ENCODE measurements around the gene UBE2D1.

UBE2D1 gene

GRCh38 chr10:58334817-58335305, at the start of gene UBE2D1:
TSS of gene UBE2D1 (plus strand) at chr10:58335006. CDS start at chr10:58335202, 196 bp downstream.
- DNase-seq = peak; percentile 90
- Mint-ChIP-seq H3K4me3 (peak within 1 kb of the TSS; percentile 97), H3K4me1 (ENCODE audit: low read depth) (peaks cover 36% of the 10 kb centered on the region), H3K27ac (peak within 1 kb of the TSS; percentile 94), H3K36me3 (ENCODE audit: low read depth) (peaks cover 24% of the 10 kb centered on the region), H3K9me3 (no peaks in the 10 kb centered on the region), H3K27me3 (no peaks in the 10 kb centered on the region)

DNA sequence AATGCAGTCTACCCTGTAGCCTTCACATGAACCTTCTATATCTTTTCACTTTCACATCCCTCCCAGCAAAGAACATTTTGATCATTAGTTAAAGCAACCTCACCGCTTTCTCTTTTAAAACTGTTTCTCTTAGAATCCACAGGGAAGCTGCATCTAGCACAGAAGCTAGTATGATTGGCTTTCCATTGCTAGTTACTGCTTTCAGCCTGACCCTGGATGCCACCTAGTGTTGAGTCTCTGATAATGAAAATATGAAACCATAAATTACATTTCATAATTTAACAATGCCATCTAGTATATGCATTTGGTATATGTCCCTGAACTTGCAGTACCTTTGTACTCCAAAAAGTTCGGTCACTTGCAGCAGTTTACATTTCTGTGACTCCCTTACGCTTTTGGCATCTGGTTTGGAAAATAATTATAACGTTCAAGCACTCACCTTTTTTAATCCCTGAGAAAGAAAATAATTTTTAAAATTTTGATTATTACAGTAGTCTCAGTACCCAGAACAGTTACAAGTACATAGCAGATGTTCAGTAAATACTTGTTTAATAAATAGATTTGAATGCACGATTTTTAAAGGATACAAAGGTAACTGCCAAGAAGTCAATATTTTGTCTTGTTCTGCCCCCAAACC, 43.1 kb upstream of the UBE2D1 start:
- Mint-ChIP-seq H3K4me3 (no peak overlapping the region), H3K36me3 (ENCODE audit: low read depth) (peaks cover 35% of the 10 kb centered on the region), H3K9me3 (no peaks in the 10 kb centered on the region), H3K4me1 (ENCODE audit: low read depth) (peaks cover 4% of the 10 kb centered on the region), H3K27me3 (no peaks in the 10 kb centered on the region), H3K27ac (no peak overlapping the region)
- DNase-seq = no peak

- no peak overlapping the region for H3K27ac Mint-ChIP-seq
- H3K4me1 Mint-ChIP-seq (ENCODE audit: low read depth) = peaks cover 4% of the 10 kb centered on the region
- DNase-seq = no peak
- no peaks in the 10 kb centered on the region for H3K9me3 Mint-ChIP-seq
- no peaks in the 10 kb centered on the region for H3K27me3 Mint-ChIP-seq
- H3K4me3 Mint-ChIP-seq = no peak overlapping the region
- peaks cover 20% of the 10 kb centered on the region for H3K36me3 Mint-ChIP-seq (ENCODE audit: low read depth)
Observed at GRCh38 chr10:58293989-58294388, 40.8 kb upstream of the UBE2D1 start.

GRCh38 chr10:58299580-58299979, 35.2 kb upstream of the UBE2D1 start:
- peak; percentile 48 for DNase-seq
- Mint-ChIP-seq H3K27ac (no peak overlapping the region), H3K4me1 (ENCODE audit: low read depth) (peaks cover 4% of the 10 kb centered on the region), H3K4me3 (no peak overlapping the region), H3K9me3 (no peaks in the 10 kb centered on the region), H3K27me3 (peaks cover 4% of the 10 kb centered on the region), H3K36me3 (ENCODE audit: low read depth) (no peaks in the 10 kb centered on the region)

GRCh38 chr10:58300676-58301075, 34.1 kb upstream of the UBE2D1 start:
- DNase-seq = no peak
- Mint-ChIP-seq H3K27ac (no peak overlapping the region), H3K4me3 (no peak overlapping the region), H3K36me3 (ENCODE audit: low read depth) (no peaks in the 10 kb centered on the region), H3K4me1 (ENCODE audit: low read depth) (peaks cover 4% of the 10 kb centered on the region), H3K27me3 (peaks cover 4% of the 10 kb centered on the region), H3K9me3 (no peaks in the 10 kb centered on the region)

DNA sequence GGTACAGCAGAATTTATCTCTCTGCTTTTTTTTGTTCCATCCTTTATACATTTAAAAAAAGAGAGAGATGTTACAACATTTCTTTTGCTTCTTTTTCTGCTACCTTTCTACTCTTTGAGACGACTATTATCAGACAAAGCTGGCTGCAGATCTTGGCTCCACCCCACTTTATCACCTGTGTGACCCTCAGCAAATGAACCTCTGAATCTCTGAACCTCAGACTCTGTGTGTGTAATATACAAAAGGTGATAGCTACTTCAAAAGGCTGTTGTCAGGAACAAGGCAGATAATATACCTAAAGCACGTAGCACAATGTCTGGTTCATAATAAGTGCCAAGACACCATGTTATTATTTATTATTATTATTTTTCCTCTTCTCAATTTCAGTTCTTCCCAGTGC, 32.6 kb upstream of the UBE2D1 start:
- Mint-ChIP-seq H3K4me3 (no peak overlapping the region), H3K4me1 (ENCODE audit: low read depth) (peaks cover 4% of the 10 kb centered on the region), H3K36me3 (ENCODE audit: low read depth) (no peaks in the 10 kb centered on the region), H3K27me3 (peaks cover 14% of the 10 kb centered on the region), H3K27ac (no peak overlapping the region), H3K9me3 (no peaks in the 10 kb centered on the region)
- no peak for DNase-seq

DNA sequence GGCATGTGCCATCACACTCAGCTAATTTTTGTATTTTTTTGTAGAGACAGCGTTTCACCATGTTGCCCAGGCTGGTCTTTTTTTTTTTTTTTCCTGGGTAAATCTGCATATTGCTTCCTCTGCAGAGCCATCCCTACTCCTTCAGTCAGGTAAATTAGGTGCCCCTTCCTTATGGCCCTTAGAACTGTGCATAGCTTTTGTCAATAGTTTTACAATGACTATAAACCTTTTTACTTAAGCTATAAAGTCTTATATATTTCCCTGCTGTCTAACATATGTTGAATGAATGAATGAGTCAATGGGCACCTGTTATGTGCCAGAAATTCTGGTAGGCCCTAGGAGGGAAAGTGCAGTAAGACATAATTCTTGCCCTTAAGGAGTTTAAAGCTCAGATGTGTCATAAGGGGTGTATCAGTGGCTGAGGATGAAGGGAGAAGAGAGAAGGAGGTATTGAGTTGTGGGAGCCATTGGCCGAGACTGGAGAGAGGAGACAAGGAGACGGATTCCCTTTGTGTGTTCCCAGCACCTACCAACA, 30.6 kb upstream of the UBE2D1 start:
- no peak overlapping the region for H3K27ac Mint-ChIP-seq
- no peak overlapping the region for H3K4me3 Mint-ChIP-seq
- no peaks in the 10 kb centered on the region for H3K36me3 Mint-ChIP-seq (ENCODE audit: low read depth)
- H3K9me3 Mint-ChIP-seq = no peaks in the 10 kb centered on the region
- DNase-seq = no peak
- peaks cover 21% of the 10 kb centered on the region for H3K27me3 Mint-ChIP-seq
- H3K4me1 Mint-ChIP-seq (ENCODE audit: low read depth) = peaks cover 4% of the 10 kb centered on the region

GRCh38 chr10:58305821-58306220, 29.0 kb upstream of the UBE2D1 start:
- H3K4me1 Mint-ChIP-seq (ENCODE audit: low read depth) = no peaks in the 10 kb centered on the region
- peaks cover 25% of the 10 kb centered on the region for H3K27me3 Mint-ChIP-seq
- H3K9me3 Mint-ChIP-seq = no peaks in the 10 kb centered on the region
- no peak overlapping the region for H3K27ac Mint-ChIP-seq
- no peak overlapping the region for H3K4me3 Mint-ChIP-seq
- DNase-seq = no peak
- H3K36me3 Mint-ChIP-seq (ENCODE audit: low read depth) = no peaks in the 10 kb centered on the region

GRCh38 chr10:58307676-58308075, 27.1 kb upstream of the UBE2D1 start:
- H3K4me1 Mint-ChIP-seq (ENCODE audit: low read depth) = no peaks in the 10 kb centered on the region

GRCh38 chr10:58311026-58311425, 23.8 kb upstream of the UBE2D1 start:
- DNase-seq = no peak
- H3K36me3 Mint-ChIP-seq (ENCODE audit: low read depth) = no peaks in the 10 kb centered on the region
- H3K27ac Mint-ChIP-seq = no peak overlapping the region
- peaks cover 22% of the 10 kb centered on the region for H3K27me3 Mint-ChIP-seq
- H3K4me3 Mint-ChIP-seq = no peak overlapping the region
- H3K4me1 Mint-ChIP-seq (ENCODE audit: low read depth) = no peaks in the 10 kb centered on the region
- H3K9me3 Mint-ChIP-seq = no peaks in the 10 kb centered on the region

More at GRCh38 chr10:58307676-58308075, 27.1 kb upstream of the UBE2D1 start:
- no peak for DNase-seq
- no peaks in the 10 kb centered on the region for H3K9me3 Mint-ChIP-seq
- H3K36me3 Mint-ChIP-seq (ENCODE audit: low read depth) = no peaks in the 10 kb centered on the region
- no peak overlapping the region for H3K4me3 Mint-ChIP-seq
- no peak overlapping the region for H3K27ac Mint-ChIP-seq
- H3K27me3 Mint-ChIP-seq = peaks cover 30% of the 10 kb centered on the region

- Mint-ChIP-seq H3K9me3 (no peaks in the 10 kb centered on the region), H3K4me3 (no peak overlapping the region), H3K27ac (no peak overlapping the region), H3K4me1 (ENCODE audit: low read depth) (no peaks in the 10 kb centered on the region), H3K27me3 (no peaks in the 10 kb centered on the region), H3K36me3 (ENCODE audit: low read depth) (no peaks in the 10 kb centered on the region)
- no peak for DNase-seq
Observed at GRCh38 chr10:58316874-58317273, 17.9 kb upstream of the UBE2D1 start.

DNA sequence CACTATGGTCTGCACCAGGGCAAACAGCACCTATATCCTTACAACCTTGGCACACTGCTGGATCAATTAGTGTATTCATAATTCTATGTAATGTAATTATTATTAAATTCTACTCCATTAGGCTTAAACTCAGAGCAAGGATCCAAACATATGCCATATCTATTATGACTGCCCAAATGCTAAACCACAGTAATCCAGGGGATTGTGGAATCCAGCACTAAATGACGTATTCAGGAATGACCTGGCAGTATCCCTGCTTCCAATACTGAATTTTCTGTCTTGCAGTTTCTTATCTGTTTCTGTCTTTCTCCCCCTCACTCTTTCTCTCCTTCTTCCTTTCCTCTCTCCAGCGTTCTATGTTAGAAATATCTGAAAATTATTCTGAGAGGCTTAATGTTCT, 16.5 kb upstream of the UBE2D1 start:
- H3K4me3 Mint-ChIP-seq = no peak overlapping the region
- peaks cover 11% of the 10 kb centered on the region for H3K4me1 Mint-ChIP-seq (ENCODE audit: low read depth)
- H3K9me3 Mint-ChIP-seq = no peaks in the 10 kb centered on the region
- H3K27me3 Mint-ChIP-seq = no peaks in the 10 kb centered on the region
- no peak overlapping the region for H3K27ac Mint-ChIP-seq
- no peaks in the 10 kb centered on the region for H3K36me3 Mint-ChIP-seq (ENCODE audit: low read depth)
- no peak for DNase-seq

GRCh38 chr10:58319599-58319998, 15.2 kb upstream of the UBE2D1 start:
- Mint-ChIP-seq H3K36me3 (ENCODE audit: low read depth) (no peaks in the 10 kb centered on the region), H3K4me1 (ENCODE audit: low read depth) (peaks cover 11% of the 10 kb centered on the region), H3K27me3 (no peaks in the 10 kb centered on the region), H3K27ac (no peak overlapping the region), H3K4me3 (no peak overlapping the region), H3K9me3 (no peaks in the 10 kb centered on the region)
- no peak for DNase-seq

GRCh38 chr10:58320351-58321049, 14.3 kb upstream of the UBE2D1 start:
- Mint-ChIP-seq H3K4me3 (no peak overlapping the region), H3K4me1 (ENCODE audit: low read depth) (peaks cover 11% of the 10 kb centered on the region), H3K9me3 (no peaks in the 10 kb centered on the region), H3K27me3 (no peaks in the 10 kb centered on the region), H3K27ac (no peak overlapping the region), H3K36me3 (ENCODE audit: low read depth) (no peaks in the 10 kb centered on the region)
- DNase-seq = no peak

All from activated T-cell treated with anti-CD3 and anti-CD28 coated beads, Interleukin-2, amount 50 U/mL, for 24 hours (primary cell).